SW480 (cell line): ENCODE measurements around the gene DNAH10.

Source experiments
- DNase-seq: peaks from one replicate; pipeline ENCODE4 v3.0.0-alpha.2; 2016; ENCODE audit warnings: low spot score

DNAH10 gene

DNA sequence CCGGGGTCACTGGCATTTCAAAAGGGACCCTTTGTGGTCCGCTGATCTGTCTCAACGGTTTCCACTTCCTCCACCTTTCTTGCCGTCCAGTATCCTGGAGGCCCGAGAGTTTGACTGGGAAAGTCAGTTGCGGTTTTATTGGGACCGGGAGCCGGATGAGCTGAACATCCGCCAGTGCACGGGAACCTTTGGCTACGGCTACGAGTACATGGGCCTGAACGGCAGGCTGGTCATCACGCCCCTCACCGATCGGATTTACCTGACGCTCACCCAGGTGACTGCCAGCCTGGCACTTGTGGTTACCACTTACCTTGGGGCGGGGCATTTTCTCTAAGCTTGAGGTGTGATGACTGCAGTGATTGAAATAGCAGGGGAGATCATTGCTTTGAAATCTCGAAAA, 83.8 kb downstream of the DNAH10 start:
- DNase-seq = no peak

- DNase-seq = no peak
Observed at GRCh38 chr12:123846340-123846739, 84.2 kb downstream of the DNAH10 start.

DNA sequence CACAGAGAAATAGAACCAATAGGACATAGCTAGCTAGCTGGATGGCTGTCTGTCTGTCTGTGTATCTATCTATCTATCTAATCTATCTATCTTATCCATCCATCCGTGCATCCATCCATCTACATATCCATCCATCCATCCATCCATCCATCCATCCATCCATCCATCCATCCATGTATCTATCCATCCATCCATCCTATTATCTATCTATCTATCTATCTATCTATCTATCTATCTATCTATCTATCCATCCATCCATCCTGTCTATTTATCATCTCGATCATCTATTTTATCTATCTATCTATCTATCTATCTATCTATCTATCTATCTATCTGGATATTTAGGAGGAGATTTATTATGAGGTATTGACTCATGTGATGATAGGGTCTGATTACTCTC, 84.9 kb downstream of the DNAH10 start:
- DNase-seq = no peak

DNA sequence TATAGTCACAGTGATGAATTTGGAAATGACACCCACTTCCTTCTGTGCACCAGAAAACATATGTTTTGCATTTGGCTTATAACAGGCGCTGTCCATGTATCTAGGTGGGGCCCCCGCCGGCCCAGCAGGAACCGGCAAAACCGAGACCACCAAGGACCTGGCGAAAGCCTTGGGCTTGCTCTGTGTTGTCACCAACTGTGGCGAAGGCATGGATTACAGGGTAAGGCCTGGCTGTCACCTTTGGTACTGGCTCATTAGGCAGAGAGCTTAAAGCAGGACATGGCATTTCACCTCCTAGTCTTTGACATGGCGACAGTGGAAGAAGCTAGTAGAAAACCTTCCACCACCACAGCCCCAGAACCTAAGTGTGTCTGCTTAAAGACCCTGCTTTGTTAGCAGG, 85.8 kb downstream of the DNAH10 start:
- no peak for DNase-seq

DNA sequence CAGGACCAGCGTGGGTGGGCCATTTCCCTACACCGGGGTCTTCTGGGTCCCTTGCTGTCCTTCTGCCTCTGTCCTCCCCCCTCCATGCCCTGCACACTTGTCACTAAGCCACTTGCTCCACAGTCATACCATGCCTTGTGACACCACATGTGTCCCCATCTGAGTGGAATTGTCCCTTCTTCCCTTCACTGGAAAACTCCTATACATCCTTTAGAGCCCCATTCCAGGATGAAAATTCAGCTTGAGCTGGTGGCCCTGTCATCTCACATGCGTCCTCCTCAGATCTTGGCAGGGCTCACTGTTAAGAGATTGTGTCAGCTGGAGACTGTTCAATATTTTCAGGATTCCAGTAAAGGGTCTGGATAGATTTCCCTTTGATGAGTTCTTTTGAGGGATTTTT, 87.4 kb downstream of the DNAH10 start:
- DNase-seq = no peak

DNA sequence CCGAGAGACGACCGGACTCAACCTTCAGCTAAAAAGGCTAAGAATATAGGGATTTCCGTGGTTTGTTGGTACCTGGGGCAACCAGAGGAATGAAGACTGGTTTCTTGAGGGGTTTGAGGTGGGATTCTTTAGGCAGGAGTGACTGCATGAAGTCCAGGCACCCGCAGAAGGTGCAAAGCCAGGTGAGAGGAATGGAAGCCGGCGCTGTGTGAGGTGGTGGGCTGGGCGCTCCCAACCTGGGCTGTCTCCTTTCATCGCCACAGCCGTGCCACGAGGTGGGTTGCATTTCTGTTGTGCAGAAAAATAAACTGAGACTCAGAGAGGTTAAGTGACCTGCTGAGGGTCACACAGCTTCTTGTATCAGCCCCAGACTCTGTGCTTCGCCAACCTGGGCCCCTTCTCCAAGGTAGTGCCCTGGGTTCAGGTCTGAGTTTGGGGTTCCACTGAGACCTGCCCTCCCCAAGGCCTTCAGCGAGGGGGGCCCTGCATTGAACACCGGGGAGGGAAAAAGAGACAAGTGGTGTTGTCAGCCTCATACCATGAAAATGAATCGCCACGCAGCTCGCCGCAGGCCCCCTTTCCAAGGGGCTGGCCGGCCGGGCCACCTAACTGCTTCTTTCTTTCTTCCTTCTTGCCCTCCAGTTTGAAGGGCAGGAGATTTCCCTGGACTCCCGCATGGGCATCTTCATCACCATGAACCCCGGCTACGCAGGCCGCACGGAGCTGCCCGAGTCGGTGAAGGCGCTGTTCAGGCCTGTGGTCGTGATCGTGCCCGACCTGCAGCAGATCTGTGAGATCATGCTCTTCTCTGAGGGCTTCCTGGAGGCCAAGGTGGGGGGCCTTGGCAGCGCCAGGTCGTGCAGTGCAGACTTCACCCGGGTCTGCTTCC, 88.4 kb downstream of the DNAH10 start:
- no peak for DNase-seq

DNA sequence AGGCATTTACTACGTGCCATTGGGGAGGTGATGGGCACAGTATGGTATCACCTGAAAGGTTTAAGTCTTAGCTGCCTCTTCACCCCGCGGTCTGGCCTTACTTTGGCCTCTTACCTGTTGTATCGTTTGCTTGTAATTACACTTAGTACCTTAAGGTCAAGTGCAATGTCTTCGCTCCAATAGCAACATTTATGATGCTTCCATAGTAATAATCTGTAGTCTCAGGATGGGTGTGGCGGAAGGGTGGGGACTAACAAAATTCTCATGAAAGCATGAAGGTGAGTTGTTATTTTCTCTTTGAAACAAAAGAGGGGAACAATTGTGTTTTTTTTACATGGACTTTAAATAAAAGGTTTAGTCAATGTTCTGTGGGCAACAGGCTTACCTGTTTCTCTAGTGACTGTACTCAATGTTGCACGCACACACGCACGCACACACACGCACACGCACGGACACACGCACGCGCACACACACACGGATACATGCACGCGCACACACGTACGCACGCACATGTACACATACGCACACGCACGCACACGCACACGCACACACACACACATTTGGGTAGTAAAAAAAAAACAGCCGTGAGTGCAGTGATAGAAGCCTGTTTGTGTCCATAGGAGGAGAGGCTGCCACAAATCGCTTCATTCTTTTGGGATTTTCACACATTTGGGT, 91.4 kb downstream of the DNAH10 start:
- no peak for DNase-seq

DNA sequence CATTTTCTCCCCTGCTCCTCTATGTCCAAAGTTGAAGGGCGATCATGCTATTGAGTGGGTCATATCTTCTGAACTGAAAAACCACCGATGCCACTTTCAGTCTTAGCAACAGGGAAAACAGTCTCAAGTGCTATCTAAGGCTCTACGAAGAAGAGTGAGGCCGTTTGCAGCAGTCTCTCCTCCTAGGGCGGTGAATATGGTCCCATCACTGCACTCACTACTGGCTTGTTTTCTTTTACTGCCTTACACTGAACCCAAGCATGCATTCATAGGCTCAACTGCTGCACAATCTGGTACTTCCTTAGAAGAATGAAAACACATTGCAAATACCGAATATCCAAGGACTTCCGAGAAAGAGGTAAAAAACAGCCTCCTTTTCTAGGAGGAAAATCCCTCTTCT, 92.1 kb downstream of the DNAH10 start:
- DNase-seq = no peak

DNA sequence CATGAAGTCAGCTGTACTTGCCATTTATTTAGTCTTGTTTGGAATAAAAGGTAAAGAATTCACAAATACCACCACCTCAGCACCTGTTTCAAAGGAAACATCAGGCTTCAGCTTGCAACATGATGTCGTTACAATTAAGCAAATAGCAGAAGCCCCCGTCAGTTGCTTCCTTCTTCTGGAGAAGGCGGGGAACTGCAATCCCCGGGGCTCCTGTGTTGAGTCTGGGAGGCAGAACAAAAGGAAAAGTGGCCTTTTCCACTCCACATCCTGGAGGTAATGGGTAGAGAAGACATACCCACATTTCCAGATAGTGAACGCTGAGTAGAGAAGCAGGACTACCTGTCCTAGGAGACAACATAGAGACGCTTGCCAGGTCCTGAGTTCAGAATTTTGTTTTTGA, 92.8 kb downstream of the DNAH10 start:
- DNase-seq = no peak

GRCh38 chr12:123856681-123857080, 94.6 kb downstream of the DNAH10 start:
- no peak for DNase-seq

GRCh38 chr12:123858176-123858575, 96.1 kb downstream of the DNAH10 start:
- no peak for DNase-seq

- DNase-seq = no peak
Observed at GRCh38 chr12:123859035-123859434, 96.9 kb downstream of the DNAH10 start.

DNA sequence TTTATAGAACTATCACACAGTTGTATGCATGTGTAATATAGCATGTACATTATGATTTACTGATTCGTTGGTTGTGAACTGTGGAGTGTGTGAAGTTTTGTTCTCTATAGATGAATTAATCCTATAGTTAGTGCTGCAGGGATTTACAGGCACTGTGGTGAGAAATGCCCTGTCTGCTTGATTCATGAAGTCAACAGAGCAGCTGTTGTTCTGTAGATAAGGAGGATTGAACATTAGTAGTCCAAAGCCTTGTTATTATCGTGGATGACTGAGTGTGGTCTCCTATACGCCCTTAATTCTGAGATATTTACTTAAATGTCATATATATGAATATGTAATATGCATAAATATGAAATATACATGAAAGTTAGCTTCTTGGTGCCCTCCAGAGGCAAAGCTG, 98.3 kb downstream of the DNAH10 start:
- DNase-seq = no peak

- no peak for DNase-seq
Observed at GRCh38 chr12:123861392-123861791, 99.3 kb downstream of the DNAH10 start.

GRCh38 chr12:123867141-123867540, 105.0 kb downstream of the DNAH10 start:
- no peak for DNase-seq

DNA sequence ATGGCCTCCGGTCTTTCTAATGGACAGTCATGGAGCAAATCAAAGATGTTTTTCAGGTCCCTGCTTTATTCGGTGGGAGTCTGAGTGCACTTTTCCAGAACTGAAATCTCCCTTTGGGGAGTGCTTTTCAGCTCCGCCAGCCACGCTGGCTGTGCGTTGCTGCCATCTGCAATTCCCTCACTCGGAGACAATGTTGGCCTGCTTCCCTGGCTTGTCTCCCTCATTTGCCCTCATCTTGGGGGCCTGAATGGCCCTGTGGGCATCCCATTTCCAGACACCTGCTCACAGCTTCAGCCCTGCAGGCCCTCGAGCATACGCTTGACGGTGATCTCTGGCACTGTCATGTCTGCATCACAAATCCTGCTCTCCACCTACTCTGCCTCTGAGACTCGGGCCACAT, 106.7 kb downstream of the DNAH10 start:
- no peak for DNase-seq

GRCh38 chr12:123873793-123874192, 111.7 kb downstream of the DNAH10 start:
- no peak for DNase-seq

- DNase-seq = no peak
Observed at GRCh38 chr12:123877968-123878367, 115.9 kb downstream of the DNAH10 start.

GRCh38 chr12:123879101-123879500, 117.0 kb downstream of the DNAH10 start:
- no peak for DNase-seq

GRCh38 chr12:123879691-123880090, 117.6 kb downstream of the DNAH10 start:
- DNase-seq = no peak

GRCh38 chr12:123882161-123882705, 120.1 kb downstream of the DNAH10 start:
- DNase-seq = no peak

GRCh38 chr12:123886258-123886657, 124.2 kb downstream of the DNAH10 start:
- DNase-seq = no peak

GRCh38 chr12:123886931-123887582, 125.0 kb downstream of the DNAH10 start:
- DNase-seq = no peak
